Brain microvascular endothelial cell (primary cell): ENCODE data around the gene SDHA.

Experiments
- DNase-seq: peaks from one replicate; pipeline ENCODE4 v3.0.0-alpha.2; 2020
- H3K27ac ChIP-seq: fragments of 250-450 bp; sonication (Bioruptor Pico); 2 replicates; pipeline ENCODE4 v1.5.1; 2020; ENCODE audit warnings: mild to moderate bottlenecking, moderate library complexity
- H3K27me3 ChIP-seq: fragments of 250-450 bp; sonication (Bioruptor Pico); replicated peaks from 2 replicates; pipeline ENCODE4 v1.5.1; 2020; ENCODE audit warnings: mild to moderate bottlenecking
- H3K36me3 ChIP-seq: fragments of 250-450 bp; sonication (Bioruptor Pico); replicated peaks from 2 replicates; pipeline ENCODE4 v1.5.1; 2020; ENCODE audit warnings: mild to moderate bottlenecking
- H3K4me3 ChIP-seq: 2 replicates; pipeline ENCODE4 v1.5.1; 2011; ENCODE audit warnings: low read depth, mild to moderate bottlenecking, control low read depth, low read length, moderate library complexity
- in situ Hi-C: cut with HindIII; loops from 2 replicates; pipeline ENCODE4 v1.10.0; 2017; ENCODE audit warnings: low sequenced_read_pairs, low pct_ligation_motif_present
- TF ChIP-seq, protein P1 (sequence below): IDR thresholded peaks from 2 replicates; pipeline ENCODE4 v1.5.1; 2011; ENCODE audit warnings: low read depth, mild to moderate bottlenecking, moderate library complexity, low read length, control low read depth, inconsistent platforms; ENCODE audit errors: missing control alignments

SDHA gene

DNA sequence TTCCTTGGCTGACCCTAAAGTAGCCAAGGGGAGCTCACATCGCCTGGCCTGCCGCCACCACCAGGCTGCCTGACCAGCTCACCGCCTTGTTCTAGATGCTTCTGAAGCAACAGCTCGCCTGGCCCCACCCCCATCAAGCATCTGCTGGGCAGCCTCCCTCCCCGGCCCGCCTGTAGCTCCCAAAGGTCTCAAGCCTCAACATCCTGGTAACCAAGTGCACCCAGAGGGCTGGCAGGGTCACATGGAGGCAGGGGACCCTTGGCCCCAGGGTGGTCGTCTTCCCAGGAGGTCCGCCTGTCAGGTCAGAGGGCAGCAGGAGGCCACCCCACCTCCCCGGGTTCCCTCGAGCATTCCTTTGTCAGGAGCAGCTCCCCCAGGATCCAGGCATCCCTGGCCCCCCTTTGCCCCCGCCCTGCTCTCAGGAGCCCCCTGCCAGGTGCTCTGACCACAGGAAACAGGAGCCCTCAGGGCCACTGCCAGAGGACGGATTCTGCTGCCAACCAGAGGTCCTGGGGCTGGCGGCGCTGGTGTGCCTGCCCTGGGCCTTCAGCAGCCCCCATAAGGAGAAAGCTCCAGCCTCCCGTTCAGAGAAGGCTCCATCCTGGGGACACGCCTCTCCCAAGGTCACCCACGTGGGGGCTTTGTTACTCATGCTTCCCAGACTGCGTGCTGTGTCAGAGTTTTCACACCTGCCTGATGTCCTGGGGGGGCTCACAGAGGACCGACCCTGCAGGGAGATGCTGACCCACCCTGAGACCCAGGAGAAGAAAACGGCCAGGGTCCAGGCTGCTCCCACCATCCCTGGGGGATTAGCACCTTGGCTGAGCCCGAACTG is 30.3 kb upstream of the SDHA start:
- in situ Hi-C loops: no loop called here
- Histone ChIP-seq H3K27me3 (peaks cover 18% of the 10 kb centered on the region), H3K4me3 (no peak overlapping the region), H3K27ac (no peak overlapping the region), H3K36me3 (no peaks in the 10 kb centered on the region)
- DNase-seq: no peak
- TF ChIP-seq, protein P1, sequence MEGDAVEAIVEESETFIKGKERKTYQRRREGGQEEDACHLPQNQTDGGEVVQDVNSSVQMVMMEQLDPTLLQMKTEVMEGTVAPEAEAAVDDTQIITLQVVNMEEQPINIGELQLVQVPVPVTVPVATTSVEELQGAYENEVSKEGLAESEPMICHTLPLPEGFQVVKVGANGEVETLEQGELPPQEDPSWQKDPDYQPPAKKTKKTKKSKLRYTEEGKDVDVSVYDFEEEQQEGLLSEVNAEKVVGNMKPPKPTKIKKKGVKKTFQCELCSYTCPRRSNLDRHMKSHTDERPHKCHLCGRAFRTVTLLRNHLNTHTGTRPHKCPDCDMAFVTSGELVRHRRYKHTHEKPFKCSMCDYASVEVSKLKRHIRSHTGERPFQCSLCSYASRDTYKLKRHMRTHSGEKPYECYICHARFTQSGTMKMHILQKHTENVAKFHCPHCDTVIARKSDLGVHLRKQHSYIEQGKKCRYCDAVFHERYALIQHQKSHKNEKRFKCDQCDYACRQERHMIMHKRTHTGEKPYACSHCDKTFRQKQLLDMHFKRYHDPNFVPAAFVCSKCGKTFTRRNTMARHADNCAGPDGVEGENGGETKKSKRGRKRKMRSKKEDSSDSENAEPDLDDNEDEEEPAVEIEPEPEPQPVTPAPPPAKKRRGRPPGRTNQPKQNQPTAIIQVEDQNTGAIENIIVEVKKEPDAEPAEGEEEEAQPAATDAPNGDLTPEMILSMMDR: no peak

DNA sequence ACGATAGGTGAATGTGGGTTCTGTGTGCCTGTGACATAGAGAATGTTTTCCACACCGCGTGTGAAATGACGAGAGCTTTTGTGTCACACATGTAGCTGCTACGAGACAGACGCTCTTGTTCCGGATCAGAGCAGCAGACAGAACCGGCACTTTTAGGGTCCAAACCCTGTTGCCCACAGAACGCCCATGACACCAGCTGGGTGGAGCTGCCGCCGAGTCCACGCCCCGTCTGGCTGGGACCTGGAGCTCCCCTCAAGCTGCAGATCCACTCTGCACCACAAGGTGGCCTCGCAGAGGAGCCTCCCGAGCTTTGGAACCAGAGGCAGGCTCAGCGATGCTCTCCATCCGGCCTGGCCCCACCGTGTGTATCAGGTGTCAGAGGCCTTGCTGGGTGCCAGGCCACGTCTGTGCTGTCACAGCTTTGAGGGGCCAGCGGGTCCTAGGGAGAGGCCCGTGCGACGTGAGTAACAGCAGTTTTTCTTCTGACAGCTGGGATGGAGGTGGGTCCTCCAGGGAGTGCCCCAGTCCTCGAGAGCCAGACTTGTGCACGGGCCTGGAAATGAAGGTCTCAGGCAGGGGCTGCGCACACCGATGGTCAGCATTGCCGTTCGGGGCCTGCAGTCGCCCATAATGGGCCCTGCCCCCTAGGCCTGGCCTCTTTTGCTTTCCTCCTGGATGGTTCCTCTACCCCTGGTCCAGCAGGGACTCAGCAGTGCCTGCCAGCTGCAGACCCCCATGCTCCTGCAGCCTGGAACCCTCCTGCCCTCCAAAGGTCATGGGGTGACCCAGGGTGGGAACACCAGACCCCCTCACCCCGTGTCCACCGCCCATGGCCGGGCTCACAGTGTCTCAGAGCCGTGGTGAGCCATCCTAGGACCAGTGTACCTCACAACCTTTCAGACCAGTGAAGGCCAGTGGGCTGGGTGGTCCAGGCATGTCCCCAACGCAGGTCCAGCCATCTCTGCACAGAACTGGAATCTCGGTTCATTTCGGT is 29.3 kb upstream of the SDHA start:
- Histone ChIP-seq H3K27me3 (peaks cover 18% of the 10 kb centered on the region), H3K36me3 (no peaks in the 10 kb centered on the region), H3K4me3 (no peak overlapping the region), H3K27ac (no peak overlapping the region)
- peak; percentile 78 for DNase-seq
- TF ChIP-seq, protein P1: peak; percentile 96
- in situ Hi-C loops: no loop called here

DNA sequence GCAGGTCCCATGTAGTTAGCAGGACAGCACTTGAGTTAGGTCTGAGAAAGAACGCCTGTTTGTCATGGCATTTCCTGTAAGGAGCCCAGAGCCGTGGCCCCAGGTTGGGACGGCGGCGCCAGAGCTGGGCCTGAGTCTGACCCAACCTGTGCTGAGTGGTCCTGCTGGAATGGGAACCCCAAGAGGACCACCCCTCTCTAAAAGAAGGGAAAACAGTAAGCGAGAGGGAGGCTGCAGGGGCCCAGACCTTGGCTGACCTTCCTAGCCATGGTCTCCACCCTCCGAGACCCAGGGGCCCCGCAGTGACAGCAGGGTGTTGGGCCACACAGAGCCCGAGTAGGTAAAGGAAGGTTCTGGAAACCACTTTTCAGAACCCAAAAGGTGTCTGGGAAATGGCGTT is 28.6 kb upstream of the SDHA start:
- H3K27ac ChIP-seq: no peak overlapping the region
- no peak overlapping the region for H3K4me3 ChIP-seq
- in situ Hi-C loops: no loop called here

DNA sequence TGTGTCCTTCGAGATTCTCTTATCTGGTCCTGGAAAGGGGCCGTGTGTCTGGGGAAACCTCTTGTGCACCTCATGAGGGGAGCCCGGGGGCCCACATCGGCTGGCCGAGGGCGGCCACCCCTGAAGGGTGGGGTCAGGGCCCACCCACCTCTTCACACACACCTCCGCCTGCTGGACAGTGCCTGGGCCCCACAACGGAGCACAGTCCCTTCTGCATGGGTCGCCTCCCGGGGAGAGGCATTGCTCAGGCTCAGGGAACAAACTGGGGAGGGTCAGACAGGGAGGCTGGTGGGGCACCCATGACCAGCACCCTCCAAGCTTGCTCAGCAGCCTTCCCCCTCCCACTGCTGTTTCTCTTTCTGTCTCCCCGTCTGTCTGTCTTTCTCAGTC is 28.1 kb upstream of the SDHA start:
- DNase-seq: no peak
- H3K27ac ChIP-seq: no peak overlapping the region
- H3K27me3 ChIP-seq: peaks cover 18% of the 10 kb centered on the region
- TF ChIP-seq, protein P1: no peak
- in situ Hi-C loops: no loop called here
- H3K36me3 ChIP-seq: no peaks in the 10 kb centered on the region
- no peak overlapping the region for H3K4me3 ChIP-seq

More for the DNA sequence above, 28.6 kb upstream of the SDHA start:
- peaks cover 18% of the 10 kb centered on the region for H3K27me3 ChIP-seq
- H3K36me3 ChIP-seq: no peaks in the 10 kb centered on the region
- DNase-seq: no peak
- TF ChIP-seq, protein P1: no peak

DNA sequence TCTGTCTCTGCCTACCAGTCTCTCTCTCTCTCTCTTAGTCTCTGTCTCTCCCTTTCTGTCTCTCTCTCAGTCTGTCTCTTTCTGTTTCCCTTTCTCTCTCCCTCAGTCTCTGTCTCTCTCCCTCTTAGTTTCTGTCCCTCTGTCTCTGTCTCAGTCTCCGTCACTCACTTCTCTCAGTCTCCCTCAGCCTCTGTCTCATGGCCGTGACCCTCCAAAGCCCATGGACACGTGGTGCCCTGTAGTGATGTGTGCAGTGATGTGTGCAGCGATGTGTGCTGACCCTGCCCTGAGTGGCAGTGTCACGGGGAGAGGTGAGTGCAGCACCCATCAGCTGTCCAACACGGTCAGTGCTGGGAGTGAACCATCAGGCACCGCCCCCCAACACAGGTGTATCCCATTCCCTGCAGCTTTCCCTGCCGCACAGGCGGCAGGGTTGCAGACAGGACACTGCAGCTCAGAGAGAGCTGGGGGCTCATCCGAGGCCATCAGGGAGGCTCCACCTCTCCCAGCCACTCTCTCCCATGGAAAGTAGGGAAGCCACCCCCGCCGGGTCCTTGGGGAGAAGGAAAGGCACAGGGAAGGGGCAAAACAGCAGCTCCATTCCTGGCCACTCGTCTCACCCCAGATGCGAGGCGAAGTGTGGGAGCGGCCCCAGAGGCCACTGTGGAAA is 27.6 kb upstream of the SDHA start:
- Histone ChIP-seq H3K4me3 (no peak overlapping the region), H3K27ac (no peak overlapping the region), H3K36me3 (no peaks in the 10 kb centered on the region), H3K27me3 (peaks cover 18% of the 10 kb centered on the region)
- no peak for DNase-seq
- in situ Hi-C loops: no loop called here
- TF ChIP-seq, protein P1: no peak
